IPS-NIHi7 (cell line): ENCODE data around the gene HAUS7.
A peak's percentile ranks its signal among the peaks of the same experiment; 100 is the strongest.

ENCODE experiments used
- DNase-seq: peaks from one replicate; pipeline ENCODE4 v3.0.0; 2012; ENCODE audit warnings: mixed read lengths; ENCODE audit errors: extremely low spot score

Gene HAUS7

GRCh38 chrX:153470411-153471363 is at the start of gene HAUS7:
Gene HAUS7 (minus strand): TSS chrX:153470576. CDS start chrX:153470557, 19 bp downstream.
- DNase-seq, result peak; percentile 91

DNA sequence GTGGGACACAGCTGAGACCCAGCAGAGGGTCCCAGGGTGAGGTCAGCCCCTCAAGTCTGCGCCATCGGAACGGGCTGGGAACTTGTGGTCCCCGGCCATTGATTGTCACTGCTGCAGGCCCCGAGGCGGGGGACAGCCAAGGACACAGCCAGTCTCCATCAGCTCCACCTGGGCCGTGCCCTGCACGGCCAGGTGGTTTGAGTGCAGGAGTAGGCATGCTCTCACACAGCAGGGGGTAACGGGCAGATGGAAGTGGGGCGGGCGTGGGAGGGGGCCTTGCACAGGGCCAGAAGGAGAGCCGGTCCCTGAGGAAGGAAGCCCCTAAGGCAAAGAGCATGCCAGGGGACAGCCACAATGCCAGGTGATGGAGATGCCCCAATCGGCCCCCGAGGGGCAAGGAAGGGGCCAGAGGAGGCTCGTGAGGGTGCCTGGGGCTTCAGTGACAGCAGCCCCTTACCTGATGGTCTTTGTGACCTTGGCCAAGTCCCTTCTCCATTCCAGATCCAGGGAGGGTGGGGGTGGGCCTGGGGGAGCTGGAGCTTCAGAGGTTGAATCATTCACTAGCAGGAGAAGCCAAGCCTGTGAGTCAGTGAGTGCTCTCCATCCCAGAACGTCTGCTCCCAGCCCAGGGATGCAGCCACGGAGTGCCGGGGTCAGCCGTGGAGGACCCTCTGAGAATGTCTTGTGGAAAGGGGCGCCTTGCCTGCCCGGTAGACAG is 49.4 kb upstream of the HAUS7 start:
- no peak for DNase-seq

DNA sequence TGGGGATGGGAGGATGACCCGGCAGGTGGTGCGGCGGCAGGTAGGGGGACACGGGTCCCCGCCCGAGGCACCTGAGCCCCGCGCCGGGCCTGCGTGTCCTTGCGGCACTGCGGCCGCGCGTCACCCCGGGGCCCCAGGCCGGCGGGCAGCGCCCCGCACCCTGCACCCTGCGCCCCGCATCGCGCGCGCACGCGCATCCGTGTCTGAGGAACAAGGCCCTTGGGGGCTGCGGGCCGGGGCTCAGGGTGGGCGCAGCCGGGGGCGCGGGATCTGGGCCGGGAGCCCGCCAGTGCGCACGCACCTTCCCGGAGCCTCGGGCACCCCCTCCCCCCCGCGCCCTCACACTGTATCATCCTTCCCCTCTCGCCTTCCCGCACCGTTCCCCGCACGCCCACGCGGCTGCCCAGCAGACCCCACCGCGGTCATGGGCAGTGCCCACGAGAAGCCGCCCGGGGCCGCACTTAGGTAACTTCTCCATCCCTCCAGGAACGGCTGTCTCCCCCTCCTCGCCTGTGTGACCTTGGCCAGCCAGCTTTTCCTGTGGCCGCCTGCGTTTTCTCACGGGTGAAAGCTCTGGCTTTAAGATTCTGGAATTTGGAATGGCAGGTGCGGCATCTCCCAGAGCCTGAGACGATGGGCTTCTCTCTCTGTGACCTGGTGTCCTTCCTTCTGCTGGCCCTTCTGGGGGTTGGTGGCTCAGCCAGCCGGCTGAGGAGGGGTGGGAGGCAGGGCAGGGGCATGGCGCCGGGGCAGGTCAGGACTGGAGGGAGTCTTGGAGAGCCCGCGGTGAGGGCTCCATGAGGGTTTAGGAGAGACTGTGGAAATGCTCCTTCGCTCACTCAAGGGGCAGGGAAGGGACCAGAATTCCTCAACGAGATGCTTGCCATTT is 47.8 kb upstream of the HAUS7 start:
- DNase-seq, result no peak

DNA sequence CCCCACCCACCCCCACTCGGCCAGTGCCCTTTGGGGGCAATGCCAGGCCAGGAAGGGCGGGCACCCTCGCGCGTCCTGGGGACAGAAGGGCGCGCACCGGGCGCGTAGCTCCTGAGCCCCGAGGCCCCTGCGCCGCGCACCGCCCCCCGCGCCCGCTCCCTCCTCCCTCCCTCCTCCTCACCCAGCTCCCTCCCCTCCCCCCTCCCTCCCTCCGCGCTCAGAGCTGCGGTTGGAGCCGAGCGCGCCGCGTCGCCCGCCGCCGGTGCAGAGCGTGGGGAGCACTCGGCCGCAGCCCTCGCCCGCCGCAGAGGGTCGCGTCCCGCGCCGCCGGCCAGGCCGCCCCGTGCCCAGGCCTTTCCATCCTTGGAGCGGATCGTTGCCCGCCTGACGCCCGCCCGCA is 47.0 kb upstream of the HAUS7 start, which contains the start of gene ATP2B3:
Gene ATP2B3, plus strand, starts transcription at position 220 of the 400 bp plus-strand sequence. CDS start 18,606 bp downstream, outside the sequence.
- DNase-seq, result no peak

- no peak for DNase-seq
These were observed 45.7 kb upstream of the HAUS7 start for GRCh38 chrX:153516073-153516472.

DNA sequence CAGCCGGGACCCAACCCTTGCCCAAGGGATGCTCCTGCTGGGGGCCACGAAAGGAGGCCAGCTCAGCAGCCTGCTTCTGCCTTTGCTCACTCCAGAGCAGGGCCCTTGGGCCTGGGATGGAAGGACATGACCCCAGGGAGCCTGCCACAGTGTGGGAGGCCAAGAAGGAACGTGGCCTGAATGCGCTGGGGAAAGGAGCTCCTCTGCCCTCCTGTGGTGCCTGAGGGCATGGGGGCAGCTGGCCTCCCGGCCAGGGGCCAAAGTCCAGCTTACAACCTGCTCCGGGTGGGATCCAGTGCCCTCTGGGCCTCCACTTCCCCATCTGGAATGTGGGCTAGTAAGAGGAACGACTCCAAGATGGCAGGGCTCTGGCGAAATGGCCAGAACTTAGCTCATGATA is 45.1 kb upstream of the HAUS7 start:
- DNase-seq, result no peak

DNA sequence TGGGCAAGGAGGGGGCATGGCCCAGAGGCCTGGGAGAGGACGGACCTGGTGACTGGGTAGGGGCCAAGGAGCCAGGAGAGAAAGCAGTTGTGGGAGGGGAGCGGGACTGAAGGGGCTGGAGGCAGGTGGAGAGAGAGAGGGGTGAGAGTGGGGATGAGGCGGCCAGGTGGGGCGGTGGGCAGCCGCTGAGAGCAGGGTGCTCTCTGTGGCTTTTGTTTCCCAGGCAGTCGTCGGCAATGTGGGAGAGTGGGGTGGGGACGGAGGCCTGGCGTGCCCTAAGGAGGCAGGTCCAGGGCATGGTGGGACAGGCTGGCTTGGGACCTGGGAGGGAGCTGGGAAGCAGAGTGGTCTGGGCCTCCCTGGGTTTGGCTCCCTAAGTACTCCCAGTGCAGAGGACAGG is 43.9 kb upstream of the HAUS7 start:
- no peak for DNase-seq

DNA sequence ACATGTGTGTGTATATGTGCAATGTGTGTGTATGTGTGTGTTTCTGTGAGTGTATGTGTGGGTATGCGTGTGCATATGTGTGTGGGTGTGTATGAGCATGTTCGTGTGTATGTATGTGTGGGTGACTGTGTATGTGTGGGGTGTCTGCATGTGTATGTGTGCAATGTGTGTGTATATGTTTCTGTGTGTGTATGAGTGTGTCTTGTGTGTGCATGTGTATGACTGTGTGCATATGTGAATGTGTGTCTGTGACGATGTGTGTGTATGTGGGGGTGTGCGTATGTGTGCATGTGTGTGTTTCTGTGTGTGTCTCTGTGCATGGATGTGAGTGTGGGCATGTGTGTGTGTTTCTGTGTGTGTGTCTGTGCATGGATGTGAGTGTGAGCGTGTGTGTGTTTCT is 42.9 kb upstream of the HAUS7 start:
- DNase-seq, result no peak

- DNase-seq, result no peak
These were observed 42.1 kb upstream of the HAUS7 start for GRCh38 chrX:153512501-153512893.

DNA sequence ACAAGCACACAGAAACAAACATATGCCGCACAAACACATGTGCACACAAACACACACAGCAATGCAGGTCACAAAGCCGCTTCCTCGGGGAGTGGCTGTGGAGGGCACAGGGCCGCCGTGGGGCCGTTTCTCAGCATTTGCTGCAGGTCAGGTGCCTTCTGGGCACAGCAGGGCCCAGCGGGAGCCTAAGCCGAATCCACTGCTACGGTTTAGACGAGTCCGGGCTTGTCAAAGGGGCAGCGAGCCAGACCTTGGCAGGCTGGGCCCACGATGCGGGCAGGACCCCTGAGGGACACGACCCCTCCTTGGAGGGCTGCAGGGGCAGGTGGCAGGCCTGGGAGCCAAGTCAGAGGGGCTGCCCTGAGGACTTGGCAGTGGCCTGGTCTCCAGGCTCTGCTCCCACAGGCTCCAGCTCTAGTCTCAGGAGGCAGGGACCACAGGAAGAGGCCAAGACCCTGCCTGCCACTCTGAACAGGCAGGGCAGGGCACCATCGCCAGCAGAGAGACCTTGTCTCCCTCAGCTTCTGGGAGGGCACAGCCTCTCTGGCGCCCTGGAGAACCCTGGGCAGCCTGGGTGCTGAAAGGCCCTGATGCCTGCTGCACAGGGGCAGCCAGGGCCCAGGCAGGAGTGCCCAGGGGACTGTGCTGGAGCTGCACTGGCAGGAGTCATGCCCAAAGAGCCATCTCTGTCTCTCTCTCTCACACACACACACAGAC is 41.6 kb upstream of the HAUS7 start:
- DNase-seq, result no peak

DNA sequence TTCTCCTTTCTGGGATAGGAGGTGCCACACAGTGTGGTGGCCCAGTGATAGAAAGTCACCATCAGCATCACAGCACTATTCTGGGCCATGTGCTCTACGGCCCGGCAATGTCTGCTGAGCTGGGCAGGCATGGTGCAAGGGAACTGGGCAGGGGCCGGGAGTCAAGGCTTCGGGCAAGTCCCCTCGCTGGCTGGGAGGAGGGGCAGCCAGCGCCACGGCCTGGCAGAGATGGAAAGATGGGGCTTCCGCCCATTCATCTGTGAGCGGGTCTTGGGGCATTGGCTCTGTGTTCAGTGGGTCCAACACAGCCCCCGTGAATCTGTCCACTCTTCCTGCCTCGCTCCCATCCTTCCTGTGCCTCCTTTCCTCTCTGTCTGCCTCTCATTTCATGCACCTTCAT is 40.0 kb upstream of the HAUS7 start:
- DNase-seq, result no peak

GRCh38 chrX:153509592-153509991 is 39.2 kb upstream of the HAUS7 start:
- no peak for DNase-seq

DNA sequence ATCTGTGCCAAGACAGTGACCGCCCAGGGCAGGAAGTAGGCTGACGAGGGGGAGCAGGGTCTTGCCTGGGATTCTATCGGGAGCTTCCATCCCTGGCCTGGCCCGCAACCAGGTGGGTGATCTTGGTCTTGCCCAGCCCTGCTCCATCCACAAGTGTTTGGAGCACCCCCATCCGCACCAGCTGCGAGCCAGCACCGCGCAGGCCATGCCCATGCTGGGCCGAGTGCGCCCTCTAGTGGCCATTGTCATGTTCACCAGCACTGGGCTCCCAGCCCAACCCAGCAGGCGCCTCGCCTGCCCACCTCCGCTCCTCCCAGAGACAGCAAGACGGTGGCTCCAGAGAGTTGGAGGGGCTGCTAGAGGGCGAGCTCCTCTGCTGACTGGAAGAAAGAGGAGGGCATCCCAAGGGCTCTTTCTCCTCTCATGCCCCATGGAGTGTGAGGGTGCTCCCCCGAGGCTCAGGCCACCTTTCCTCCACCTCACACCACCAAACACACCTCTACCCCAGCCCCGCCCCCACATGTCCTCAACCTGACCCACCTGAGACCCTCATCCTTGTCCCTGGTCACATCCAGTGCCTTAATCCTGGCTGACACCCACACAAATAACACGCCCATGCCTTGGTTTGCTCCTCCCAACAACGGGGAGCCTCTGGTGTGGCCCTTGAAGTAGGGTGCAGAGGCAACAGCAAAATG is 37.3 kb upstream of the HAUS7 start:
- DNase-seq, result peak; percentile 92

DNA sequence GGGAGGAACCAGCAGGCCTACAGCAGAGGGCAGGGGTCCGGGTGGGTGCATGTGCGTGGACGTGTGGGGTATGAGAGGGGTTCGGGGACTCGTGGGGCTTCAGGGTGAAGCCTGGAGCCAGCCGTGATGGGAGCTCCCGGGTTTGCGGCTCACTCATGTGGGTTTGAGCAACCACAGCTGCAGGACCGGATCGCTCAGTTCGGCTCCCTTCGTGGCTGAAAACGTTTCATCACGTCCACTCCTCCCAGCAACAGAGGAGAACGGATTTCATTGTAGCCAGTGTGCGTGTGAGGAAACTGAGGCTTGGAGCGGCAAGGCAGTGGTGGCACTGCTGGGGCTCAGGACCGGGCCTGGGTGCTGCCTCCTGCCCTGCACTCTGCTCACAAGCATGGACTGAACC is 35.0 kb upstream of the HAUS7 start:
- no peak for DNase-seq

DNA sequence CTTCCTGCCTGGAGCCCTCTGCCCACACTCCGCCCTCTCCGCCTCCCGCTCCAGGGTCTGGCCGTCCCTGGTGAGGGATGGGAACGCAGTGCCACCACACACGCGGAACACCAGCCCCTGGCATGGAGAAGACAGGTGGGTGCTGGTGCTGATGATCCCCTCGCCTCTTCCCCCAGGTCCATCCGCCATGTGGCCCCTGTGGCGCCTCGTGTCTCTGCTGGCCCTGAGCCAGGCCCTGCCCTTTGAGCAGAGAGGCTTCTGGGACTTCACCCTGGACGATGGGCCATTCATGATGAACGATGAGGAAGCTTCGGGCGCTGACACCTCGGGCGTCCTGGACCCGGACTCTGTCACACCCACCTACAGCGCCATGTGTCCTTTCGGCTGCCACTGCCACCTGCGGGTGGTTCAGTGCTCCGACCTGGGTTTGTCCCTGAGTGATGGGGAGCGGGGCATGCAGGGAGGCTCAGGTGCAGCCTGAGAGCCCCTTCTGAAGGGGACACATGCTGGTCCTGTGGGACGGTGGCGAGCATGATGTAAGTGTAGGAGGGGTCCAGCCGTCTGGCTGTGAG is 34.2 kb upstream of the HAUS7 start:
- DNase-seq, result no peak

DNA sequence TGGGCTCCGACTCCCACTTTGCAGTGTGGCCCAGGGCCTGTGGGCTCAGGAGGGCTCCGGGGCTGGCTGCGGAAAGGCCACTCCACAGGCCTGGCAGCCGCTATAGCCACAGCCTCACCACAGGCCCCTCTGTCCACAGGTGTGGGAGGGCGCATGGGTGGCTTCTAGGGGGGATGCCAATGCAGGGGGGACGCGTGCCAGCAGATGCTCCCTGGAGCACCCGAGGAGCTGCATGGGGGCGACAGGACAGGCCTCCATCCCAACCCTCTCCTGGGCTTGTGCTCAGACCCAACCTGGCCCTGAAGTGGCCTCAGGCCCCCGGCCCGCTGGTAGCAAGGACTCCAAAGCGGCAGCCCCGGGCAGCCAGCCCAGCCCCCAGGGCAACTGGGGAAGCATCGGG is 32.4 kb upstream of the HAUS7 start:
- no peak for DNase-seq

- no peak for DNase-seq
These were observed 31.8 kb upstream of the HAUS7 start for GRCh38 chrX:153502131-153502530.

DNA sequence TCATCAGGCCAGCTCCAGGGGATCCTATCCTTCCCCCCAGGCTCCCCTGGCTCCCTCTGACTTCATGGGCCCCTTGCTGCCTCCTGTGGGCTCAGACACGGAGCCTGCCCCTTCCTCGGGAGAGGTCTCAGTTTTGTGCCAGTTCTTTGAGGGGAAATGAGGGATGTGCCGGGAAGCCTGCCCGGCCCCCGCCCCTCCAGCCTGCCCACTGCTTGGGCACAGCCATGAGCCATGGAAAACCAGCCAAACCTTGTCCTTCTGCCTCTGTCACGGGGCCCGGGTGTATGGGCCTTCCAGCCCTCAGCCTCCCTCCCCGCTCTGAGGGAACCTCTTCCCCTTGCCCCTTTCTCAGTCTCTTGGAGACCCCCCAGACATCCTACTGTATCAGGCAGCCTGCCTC is 31.2 kb upstream of the HAUS7 start:
- DNase-seq, result no peak

DNA sequence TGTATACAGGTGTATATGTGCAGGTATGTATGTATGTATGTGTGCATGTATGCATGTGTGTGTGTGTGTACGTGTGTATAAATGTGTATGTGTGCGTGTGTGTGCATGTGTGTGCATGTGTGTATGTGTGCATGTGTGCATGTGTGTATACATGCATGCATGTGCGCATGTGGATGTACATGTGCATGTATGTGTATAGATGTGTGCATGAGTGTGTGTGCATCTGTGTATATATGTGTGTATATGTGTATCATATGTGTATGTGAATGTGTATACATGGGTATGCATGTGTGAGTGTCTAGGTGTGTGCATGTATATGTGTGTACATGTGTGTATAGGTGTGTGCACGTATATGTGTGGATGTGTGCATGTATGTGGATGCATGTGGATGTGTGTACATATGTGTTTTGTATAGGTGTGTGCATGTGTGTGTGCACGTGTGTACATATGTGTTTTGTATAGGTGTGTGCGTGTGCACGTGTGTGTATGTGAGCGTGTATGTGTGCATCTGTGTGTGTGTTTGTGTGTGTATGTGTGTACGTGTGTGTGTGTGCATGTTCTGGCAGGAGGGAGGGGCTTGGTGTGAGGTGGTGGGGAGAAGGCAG is 30.4 kb upstream of the HAUS7 start:
- no peak for DNase-seq

DNA sequence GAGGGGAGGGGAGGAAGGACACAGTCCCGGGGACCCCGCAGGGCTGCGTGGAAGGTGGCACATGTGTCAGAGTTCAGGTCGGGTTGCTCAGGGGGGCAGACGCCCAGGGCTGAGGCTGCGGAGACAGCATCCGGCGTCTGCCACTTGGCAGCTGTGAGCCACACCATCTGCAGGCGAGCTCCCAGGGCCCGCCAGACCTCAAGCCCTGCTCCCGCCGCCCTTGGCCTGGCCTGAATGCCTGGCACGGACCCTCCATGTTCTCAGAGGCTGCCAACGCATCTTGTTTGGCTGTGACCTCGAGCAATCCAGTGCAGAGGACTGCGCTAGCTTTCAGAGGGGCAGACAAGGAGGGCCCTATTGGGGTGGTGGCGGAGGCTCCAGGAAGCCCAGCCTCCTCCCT is 29.5 kb upstream of the HAUS7 start:
- no peak for DNase-seq
